WERI-Rb-1 (cell line): ENCODE measurements around the gene CDK2AP2.

ENCODE experiments used
- DNase-seq: peaks from one replicate; pipeline ENCODE4 v3.0.0-alpha.2; 2020
- H3K27ac ChIP-seq: fragments of 250-450 bp; sonication (Bioruptor Pico); 2 replicates; pipeline ENCODE4 v1.5.1; 2020; ENCODE audit warnings: mild to moderate bottlenecking, moderate library complexity
- H3K27me3 ChIP-seq: fragments of 250-450 bp; sonication (Bioruptor Pico); 2 replicates; pipeline ENCODE4 v1.5.1; 2021; ENCODE audit warnings: mild to moderate bottlenecking, low read depth, moderate library complexity; ENCODE audit not compliant: insufficient read depth, severe bottlenecking
- H3K36me3 ChIP-seq: fragments of 250-450 bp; sonication (Bioruptor Pico); 2 replicates; pipeline ENCODE4 v1.5.1; 2020; ENCODE audit warnings: mild to moderate bottlenecking, moderate library complexity
- H3K4me3 ChIP-seq: 2 replicates; pipeline ENCODE4 v1.5.1; 2011; ENCODE audit warnings: low read depth, mild to moderate bottlenecking, control low read depth, low read length
- H3K9me3 ChIP-seq: fragments of 250-450 bp; sonication (Bioruptor Pico); 2 replicates; pipeline ENCODE4 v1.5.1; 2021; ENCODE audit warnings: mild to moderate bottlenecking, moderate library complexity; ENCODE audit not compliant: severe bottlenecking
- CTCF ChIP-seq: IDR thresholded peaks from 2 replicates; pipeline ENCODE4 v1.5.1; 2011; ENCODE audit warnings: low read depth, mild to moderate bottlenecking, control low read depth, inconsistent platforms, low read length

Gene CDK2AP2

GRCh38 chr11:67528376-67528775, 20.4 kb upstream of the CDK2AP2 start:
- no peaks in the 10 kb centered on the region for H3K36me3 ChIP-seq
- H3K27ac ChIP-seq, result no peak overlapping the region
- H3K9me3 ChIP-seq, result peaks cover 7% of the 10 kb centered on the region
- no peak overlapping the region for H3K4me3 ChIP-seq
- no peak for DNase-seq
- no peaks in the 10 kb centered on the region for H3K27me3 ChIP-seq
- no peak for TF ChIP-seq CTCF

- no peak for TF ChIP-seq CTCF
- Histone ChIP-seq H3K27ac (no peak overlapping the region), H3K4me3 (no peak overlapping the region), H3K27me3 (no peaks in the 10 kb centered on the region), H3K36me3 (no peaks in the 10 kb centered on the region), H3K9me3 (no peaks in the 10 kb centered on the region)
- DNase-seq, result no peak
Observed at GRCh38 chr11:67525275-67525976, 17.5 kb upstream of the CDK2AP2 start.

- Histone ChIP-seq H3K27me3 (no peaks in the 10 kb centered on the region), H3K27ac (no peak overlapping the region), H3K4me3 (no peak overlapping the region), H3K36me3 (no peaks in the 10 kb centered on the region), H3K9me3 (no peaks in the 10 kb centered on the region)
- TF ChIP-seq CTCF, result no peak
- no peak for DNase-seq
Observed at GRCh38 chr11:67524480-67524808, 16.5 kb upstream of the CDK2AP2 start.

- Histone ChIP-seq H3K36me3 (no peaks in the 10 kb centered on the region), H3K27ac (peak overlapping the region; percentile 70), H3K4me3 (no peak overlapping the region), H3K9me3 (no peaks in the 10 kb centered on the region), H3K27me3 (no peaks in the 10 kb centered on the region)
- no peak for DNase-seq
- TF ChIP-seq CTCF, result 0 out of 2 replicates have a peak, but pooled peaks have one; percentile 16
Observed at GRCh38 chr11:67523556-67524479, 15.9 kb upstream of the CDK2AP2 start.

- no peaks in the 10 kb centered on the region for H3K27me3 ChIP-seq
- H3K4me3 ChIP-seq, result peak within 1 kb of the TSS; percentile 22
- no peak for TF ChIP-seq CTCF
- no peaks in the 10 kb centered on the region for H3K9me3 ChIP-seq
- H3K36me3 ChIP-seq, result no peaks in the 10 kb centered on the region
- peak within 1 kb of the TSS; percentile 70 for H3K27ac ChIP-seq
- DNase-seq, result peak; percentile 62
Observed at GRCh38 chr11:67522844-67523555, 15.0 kb upstream of the CDK2AP2 start, which contains the start of gene CABP2. Gene CABP2 (minus strand): TSS chr11:67523446. CDS start chr11:67523326, 120 bp downstream.
